AG04450 (cell line): ENCODE measurements around the gene SLC6A11. TPM values are rescaled to one million over a fixed set of nuclear protein-coding genes. Genes with fewer than 3 reads are reported as not detected.

ENCODE experiments used
- CTCF ChIA-PET: fragments of 300-600, 350-600 bp; formaldehyde crosslinking; extraction: SDS; loops from one replicate; lab custom pipeline; 2022; ENCODE audit warnings: antibody characterized with exemption, inconsistent platforms; lab: Charles Lee
- POLR2A ChIA-PET: fragments of 350-600 bp; formaldehyde crosslinking; extraction: SDS; loops from one replicate; lab custom pipeline; 2021; ENCODE audit warnings: antibody characterized with exemption, inconsistent platforms; lab: Yijun Ruan, JAX
- DNase-seq: peaks from one replicate; pipeline ENCODE4 v3.0.0-alpha.2; 2011; ENCODE audit warnings: low read depth, low spot score
- H3K27ac ChIP-seq: one replicate; pipeline ENCODE4 v1.5.1; 2012; ENCODE audit warnings: low read depth, low read length, control low read depth
- H3K27me3 ChIP-seq: one replicate; pipeline ENCODE4 v1.6.0; 2012; ENCODE audit warnings: low read length; ENCODE audit not compliant: control insufficient read depth, insufficient read depth
- H3K4me3 ChIP-seq: 2 replicates; pipeline ENCODE4 v1.5.1; 2011; ENCODE audit warnings: mild to moderate bottlenecking, low read depth, low read length, control low read depth
- H3K9me3 ChIP-seq: 2 replicates; pipeline ENCODE4 v1.5.1; 2012; ENCODE audit warnings: low read length; ENCODE audit not compliant: control insufficient read depth, insufficient read depth
- CTCF ChIP-seq: IDR thresholded peaks from 2 replicates; pipeline ENCODE4 v1.5.1; 2011; ENCODE audit warnings: low read depth, low read length, control low read depth, inconsistent platforms
- polyA plus RNA-seq: library from polyadenylated mRNA; depleted of rRNA; stranded (reverse); fragments of >200 nt; gene quantifications from 2 replicates; pipeline ENCODE4 v1.2.3, GENCODE V29; 2011

The SLC6A11 gene
- polyA plus RNA-seq, 1 experiment: not detected

- DNase-seq: no peak
- Histone ChIP-seq H3K27me3 (no peaks in the 10 kb centered on the region), H3K9me3 (no peaks in the 10 kb centered on the region), H3K4me3 (no peak overlapping the region), H3K27ac (no peak overlapping the region)
- POLR2A ChIA-PET: no interaction called here
- CTCF ChIA-PET: no interaction called here
- TF ChIP-seq CTCF: no peak
Measured at GRCh38 chr3:10780243-10780642, 35.8 kb upstream of the SLC6A11 start.

DNA sequence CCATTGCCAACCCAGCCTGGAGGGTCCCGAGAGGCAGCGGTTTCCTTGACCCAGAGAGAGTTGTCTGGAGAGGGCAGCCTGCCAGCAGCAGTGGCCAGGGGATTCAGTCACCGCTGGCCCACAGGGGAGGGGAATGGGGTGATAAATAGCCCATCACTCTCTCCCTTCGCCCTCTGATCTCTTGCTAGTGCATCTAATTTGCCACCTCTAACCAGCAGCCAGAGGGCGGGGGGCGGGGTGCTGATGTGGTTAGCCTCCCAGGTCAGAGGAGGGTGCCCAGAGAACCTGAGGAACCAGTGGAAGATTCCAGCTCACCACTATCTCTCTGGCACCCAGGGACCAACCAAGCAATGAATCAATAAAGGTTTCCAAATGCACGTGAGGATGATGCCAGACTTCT is 35.1 kb upstream of the SLC6A11 start:
- no peak for DNase-seq
- no peak overlapping the region for H3K4me3 ChIP-seq
- no peaks in the 10 kb centered on the region for H3K27me3 ChIP-seq
- CTCF ChIA-PET: no interaction called here
- no peak for TF ChIP-seq CTCF
- POLR2A ChIA-PET: no interaction called here
- no peak overlapping the region for H3K27ac ChIP-seq
- no peaks in the 10 kb centered on the region for H3K9me3 ChIP-seq

DNA sequence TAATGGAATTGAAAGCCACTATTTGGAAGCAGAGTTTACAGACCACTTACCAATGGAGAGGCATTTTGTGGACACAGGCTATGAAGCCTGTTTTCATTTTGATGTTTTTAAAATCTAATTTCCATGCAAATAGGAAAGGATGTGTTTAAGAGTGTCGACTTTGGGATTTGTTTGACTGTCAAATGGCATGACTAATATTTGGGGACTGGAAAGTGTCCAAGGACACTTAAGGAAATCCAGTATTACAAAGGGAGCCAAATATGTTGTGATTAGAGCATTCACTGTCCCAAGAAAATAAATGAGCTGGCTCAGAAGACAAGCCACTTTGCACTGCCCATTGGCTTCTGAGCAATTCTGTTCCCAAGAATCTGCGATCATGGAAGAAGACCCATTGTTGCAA is 34.0 kb upstream of the SLC6A11 start:
- DNase-seq: no peak
- TF ChIP-seq CTCF: no peak
- ChIA-PET CTCF (no interaction called here), POLR2A (no interaction called here)
- no peak overlapping the region for H3K4me3 ChIP-seq
- H3K27me3 ChIP-seq: no peaks in the 10 kb centered on the region
- no peaks in the 10 kb centered on the region for H3K9me3 ChIP-seq
- H3K27ac ChIP-seq: no peak overlapping the region

DNA sequence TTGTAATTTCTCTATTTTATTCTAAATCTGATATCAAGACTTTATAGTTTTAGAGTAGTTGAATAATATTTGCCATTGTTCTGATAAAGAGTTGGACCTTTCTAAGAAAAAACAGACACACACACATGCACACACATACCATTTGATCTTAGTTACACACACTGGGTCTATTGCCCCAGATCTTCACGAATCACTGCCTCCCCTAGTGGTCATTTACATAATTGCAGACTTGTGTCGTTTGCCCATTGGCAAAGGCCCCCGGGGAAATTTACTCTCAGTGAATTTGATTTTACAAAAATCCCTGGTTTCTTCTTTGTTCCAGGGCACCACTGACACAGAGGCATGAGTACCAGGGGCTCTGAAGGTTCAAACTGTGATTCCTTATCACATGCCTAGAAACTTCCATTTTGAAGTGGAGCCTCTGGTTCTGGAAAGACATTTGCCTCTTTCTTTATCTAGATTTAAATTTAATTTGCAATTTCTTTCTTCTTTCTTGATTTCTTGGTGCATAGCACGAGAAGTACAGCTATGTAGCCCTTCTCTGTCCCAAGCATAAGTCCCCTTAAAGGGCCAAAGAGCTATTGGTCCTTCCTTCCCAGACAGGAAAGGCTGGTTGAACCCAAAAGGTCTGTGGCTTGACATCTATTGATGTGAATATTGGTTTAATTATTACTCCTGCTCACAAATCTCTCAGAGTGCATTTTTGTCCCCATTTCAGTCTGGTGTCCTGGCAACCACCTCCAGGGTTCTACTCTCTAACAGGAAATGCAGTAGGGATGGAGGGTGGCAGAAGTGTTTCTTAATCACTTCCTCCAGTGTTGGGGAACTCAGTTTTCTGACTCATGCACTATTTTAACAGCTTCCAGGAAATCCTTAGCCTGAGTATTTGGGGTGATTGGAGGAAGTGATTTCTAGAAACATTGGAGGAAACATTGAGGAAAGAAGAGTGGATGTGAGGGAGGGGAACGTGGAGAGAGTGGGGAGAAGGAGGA is 32.4 kb upstream of the SLC6A11 start:
- DNase-seq: no peak
- no peaks in the 10 kb centered on the region for H3K9me3 ChIP-seq
- CTCF ChIA-PET: interaction anchor here (0.8 kb wide), 1 partner anchor 11 kb away, joined by 3 read pairs; no protein-coding TSS in a partner anchor
- peak; percentile 76 for TF ChIP-seq CTCF
- no peak overlapping the region for H3K4me3 ChIP-seq
- H3K27me3 ChIP-seq: no peaks in the 10 kb centered on the region
- no peak overlapping the region for H3K27ac ChIP-seq
- POLR2A ChIA-PET: no interaction called here

DNA sequence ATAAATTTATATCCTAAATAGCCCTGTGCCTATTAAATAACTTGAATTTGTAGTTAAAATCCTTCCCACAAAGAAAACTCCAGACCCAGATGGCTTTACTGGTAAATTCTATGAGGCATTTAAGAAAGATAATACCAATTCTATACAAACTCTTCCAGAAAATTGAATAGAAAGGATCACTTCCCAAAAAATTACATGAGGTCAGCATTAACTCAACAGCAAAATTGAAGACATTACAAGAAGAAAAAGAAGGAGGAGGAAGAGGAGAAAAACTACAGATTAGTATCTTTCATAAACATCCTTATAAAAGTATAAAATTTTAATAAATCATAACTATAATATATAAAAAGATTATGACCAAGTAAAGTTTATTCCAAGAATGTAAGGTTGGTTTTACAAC is 29.4 kb upstream of the SLC6A11 start:
- DNase-seq: no peak
- Histone ChIP-seq H3K27ac (no peak overlapping the region), H3K27me3 (no peaks in the 10 kb centered on the region), H3K4me3 (no peak overlapping the region), H3K9me3 (no peaks in the 10 kb centered on the region)
- TF ChIP-seq CTCF: no peak
- ChIA-PET CTCF (interaction anchor here (1.2 kb wide), 1 partner anchor 27 kb away, joined by 6 read pairs; no protein-coding TSS in a partner anchor), POLR2A (no interaction called here)
